ENCODE measurements around the gene RBM38. TPM values are rescaled to one million over a fixed set of nuclear protein-coding genes. Genes with fewer than 3 reads are reported as not detected.
A peak's percentile ranks its signal among the peaks of the same experiment; 100 is the strongest.
"Not testable (repeated sequence)": the region's sequence is repeated elsewhere in the genome, so short reads cannot be mapped to it uniquely, and the experiment has no call there.

RBM38 gene
- 33.3 and 33.4 TPM in 2 replicates for total RNA-seq
- long read RNA-seq, partial matches to known transcripts = 1 of 2 reads
- long read RNA-seq, other reads (novel, unspliced or antisense) = 0 of 2 reads

DNA sequence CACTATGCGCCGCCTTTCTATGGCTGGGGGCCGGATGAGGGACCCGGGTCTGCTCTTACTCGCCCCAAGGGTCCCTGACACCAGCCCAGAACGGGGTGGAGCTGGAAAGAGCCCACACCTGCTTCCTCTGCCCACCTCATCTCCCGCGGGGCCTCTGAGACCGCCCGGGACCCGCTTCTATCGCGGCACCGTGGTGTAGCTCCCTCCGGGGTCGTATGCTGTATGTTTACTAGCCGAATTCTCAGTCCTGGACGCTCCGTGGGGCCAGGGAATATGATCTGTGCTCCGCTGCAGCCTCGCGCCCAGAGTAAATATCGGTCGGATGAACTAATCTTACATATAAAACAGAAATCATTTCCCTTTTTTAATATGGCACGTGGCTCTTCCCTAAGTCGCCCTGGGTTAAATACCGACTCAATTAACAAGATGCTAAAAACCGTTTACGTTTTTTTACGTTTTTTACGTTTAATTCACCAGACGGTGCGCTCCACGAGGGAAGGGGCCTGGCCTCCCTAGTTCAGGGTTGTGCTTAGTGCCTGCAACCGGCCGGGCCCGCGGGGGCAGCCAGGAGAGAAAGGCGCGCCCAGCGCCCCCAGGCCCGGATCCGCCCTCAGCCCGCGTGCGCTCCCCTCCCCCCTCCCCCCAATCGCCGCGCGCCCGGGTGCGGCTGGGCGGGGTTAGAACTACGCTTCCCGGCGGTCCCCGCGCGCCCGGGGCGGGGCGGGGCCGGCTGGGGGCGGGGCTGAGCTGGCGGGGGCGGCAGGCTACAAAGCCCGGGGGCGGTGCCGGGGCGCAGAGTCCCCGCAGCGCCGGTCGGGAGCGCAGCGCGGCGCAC, at the start of gene RBM38:
TSS of gene RBM38 (plus strand) at position 793 of the 835 bp plus-strand sequence. CDS start 186 bp downstream, outside the sequence.
- peaks cover 6% of the 10 kb centered on the region for H3K27me3 Mint-ChIP-seq (ENCODE audit: low read depth)
- peak; percentile 63 for DNase-seq (ENCODE audit: low read depth, low spot score)
- peaks cover 2% of the 10 kb centered on the region for H3K36me3 Mint-ChIP-seq (ENCODE audit: low read depth)
- peak within 1 kb of the TSS; percentile 89 for H3K4me3 Mint-ChIP-seq
- TF ChIP-seq, protein P1, sequence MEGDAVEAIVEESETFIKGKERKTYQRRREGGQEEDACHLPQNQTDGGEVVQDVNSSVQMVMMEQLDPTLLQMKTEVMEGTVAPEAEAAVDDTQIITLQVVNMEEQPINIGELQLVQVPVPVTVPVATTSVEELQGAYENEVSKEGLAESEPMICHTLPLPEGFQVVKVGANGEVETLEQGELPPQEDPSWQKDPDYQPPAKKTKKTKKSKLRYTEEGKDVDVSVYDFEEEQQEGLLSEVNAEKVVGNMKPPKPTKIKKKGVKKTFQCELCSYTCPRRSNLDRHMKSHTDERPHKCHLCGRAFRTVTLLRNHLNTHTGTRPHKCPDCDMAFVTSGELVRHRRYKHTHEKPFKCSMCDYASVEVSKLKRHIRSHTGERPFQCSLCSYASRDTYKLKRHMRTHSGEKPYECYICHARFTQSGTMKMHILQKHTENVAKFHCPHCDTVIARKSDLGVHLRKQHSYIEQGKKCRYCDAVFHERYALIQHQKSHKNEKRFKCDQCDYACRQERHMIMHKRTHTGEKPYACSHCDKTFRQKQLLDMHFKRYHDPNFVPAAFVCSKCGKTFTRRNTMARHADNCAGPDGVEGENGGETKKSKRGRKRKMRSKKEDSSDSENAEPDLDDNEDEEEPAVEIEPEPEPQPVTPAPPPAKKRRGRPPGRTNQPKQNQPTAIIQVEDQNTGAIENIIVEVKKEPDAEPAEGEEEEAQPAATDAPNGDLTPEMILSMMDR (conservative IDR thresholded peaks at IDR 0.05) = no peak
- no peaks in the 10 kb centered on the region for H3K9me3 Mint-ChIP-seq
- H3K27ac Mint-ChIP-seq (ENCODE audit: unreplicated experiment) = peak within 1 kb of the TSS; percentile 67
- H3K4me1 Mint-ChIP-seq = peaks cover 48% of the 10 kb centered on the region

DNA sequence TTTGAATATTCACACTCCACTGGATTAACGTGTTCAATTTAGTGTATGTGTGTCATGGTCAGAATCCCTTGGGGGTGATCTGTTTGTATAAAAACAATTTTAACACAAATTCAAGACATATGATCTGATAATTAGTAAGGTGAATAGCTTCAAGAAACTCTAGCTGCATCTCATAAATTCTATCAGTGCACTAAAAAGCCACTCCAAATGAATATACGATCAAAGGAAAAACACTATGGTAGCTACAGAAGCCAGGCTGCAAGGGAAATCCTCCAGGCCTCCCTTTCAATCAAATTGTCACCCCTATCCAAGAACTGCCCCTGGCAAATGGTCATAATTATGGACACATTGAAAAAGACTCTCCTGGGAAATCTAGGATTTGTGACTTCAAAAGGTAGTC, 49.5 kb upstream of the RBM38 start:
- H3K4me3 Mint-ChIP-seq = no peak overlapping the region
- no peaks in the 10 kb centered on the region for H3K4me1 Mint-ChIP-seq
- peaks cover 4% of the 10 kb centered on the region for H3K27me3 Mint-ChIP-seq (ENCODE audit: low read depth)
- DNase-seq (ENCODE audit: low read depth, low spot score) = no peak
- H3K9me3 Mint-ChIP-seq = no peaks in the 10 kb centered on the region
- H3K27ac Mint-ChIP-seq (ENCODE audit: unreplicated experiment) = no peak overlapping the region
- TF ChIP-seq, protein P1 (conservative IDR thresholded peaks at IDR 0.05) = no peak
- no peaks in the 10 kb centered on the region for H3K36me3 Mint-ChIP-seq (ENCODE audit: low read depth)

DNA sequence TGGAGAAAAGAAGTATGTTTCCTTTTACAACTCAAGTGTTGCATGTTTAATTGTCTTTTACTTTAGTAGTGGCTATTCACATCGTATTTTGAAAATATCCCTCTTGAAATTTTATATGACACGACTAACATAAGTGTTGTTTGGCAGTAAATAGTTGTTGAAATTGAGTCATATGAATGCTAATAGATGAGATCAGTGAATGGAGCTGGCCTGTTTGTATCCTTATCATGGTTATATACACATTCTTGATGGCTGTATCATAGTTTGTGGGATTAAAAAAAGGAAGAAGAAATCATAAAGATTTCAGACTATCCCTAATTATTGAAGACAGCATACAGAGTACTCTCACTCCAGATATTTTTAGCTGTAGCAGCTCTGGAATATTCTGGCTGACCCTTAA, 48.4 kb upstream of the RBM38 start:
- Mint-ChIP-seq H3K36me3 (ENCODE audit: low read depth) (no peaks in the 10 kb centered on the region), H3K27me3 (ENCODE audit: low read depth) (peaks cover 4% of the 10 kb centered on the region), H3K4me1 (no peaks in the 10 kb centered on the region), H3K27ac (ENCODE audit: unreplicated experiment) (no peak overlapping the region), H3K9me3 (no peaks in the 10 kb centered on the region), H3K4me3 (no peak overlapping the region)
- DNase-seq (ENCODE audit: low read depth, low spot score) = no peak
- TF ChIP-seq, protein P1 (conservative IDR thresholded peaks at IDR 0.05) = no peak

DNA sequence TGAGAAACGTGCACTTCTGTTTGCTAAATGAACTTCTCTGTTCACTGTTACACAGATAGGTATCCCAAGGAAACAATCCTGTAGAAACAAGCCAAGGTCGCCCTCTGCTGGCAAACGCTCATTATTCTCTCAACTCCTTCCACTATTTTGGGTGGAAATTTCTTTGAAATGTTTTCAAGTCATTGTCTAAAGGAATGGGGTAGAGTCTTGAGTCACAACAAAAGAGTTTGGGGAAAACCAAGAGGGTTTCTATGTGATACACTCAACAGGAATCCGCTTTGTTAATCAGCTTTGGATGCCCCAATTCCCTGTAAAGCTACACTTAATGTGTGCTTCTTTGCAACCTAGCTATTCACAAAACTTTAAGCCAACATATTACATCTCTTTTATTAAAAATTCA, 44.7 kb upstream of the RBM38 start:
- peak; percentile 87 for DNase-seq (ENCODE audit: low read depth, low spot score)
- peaks cover under 1% of the 10 kb centered on the region for H3K4me1 Mint-ChIP-seq
- no peaks in the 10 kb centered on the region for H3K36me3 Mint-ChIP-seq (ENCODE audit: low read depth)
- H3K4me3 Mint-ChIP-seq = no peak overlapping the region
- peaks cover 4% of the 10 kb centered on the region for H3K27me3 Mint-ChIP-seq (ENCODE audit: low read depth)
- no peak overlapping the region for H3K27ac Mint-ChIP-seq (ENCODE audit: unreplicated experiment)
- TF ChIP-seq, protein P1 (conservative IDR thresholded peaks at IDR 0.05) = peak; percentile 95
- peaks cover 3% of the 10 kb centered on the region for H3K9me3 Mint-ChIP-seq

DNA sequence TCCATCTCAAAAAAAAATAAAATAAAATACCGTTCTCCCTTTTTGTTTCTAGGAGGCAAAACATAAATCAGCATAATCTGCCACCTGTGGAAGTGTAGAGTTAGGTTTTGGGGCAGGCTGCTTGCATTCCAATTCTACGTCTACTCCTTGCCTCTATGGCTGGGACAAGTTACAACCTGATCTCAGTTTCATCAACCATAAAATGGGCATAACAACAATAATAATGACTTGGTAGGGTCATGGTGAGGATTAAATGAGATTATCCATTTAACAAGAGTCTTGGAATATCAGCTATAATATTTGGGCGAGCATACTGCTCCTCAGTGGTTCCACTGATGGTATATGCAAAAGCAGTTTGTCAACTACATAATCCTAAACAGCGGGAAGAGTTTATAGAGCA, 43.8 kb upstream of the RBM38 start:
- H3K4me1 Mint-ChIP-seq = peaks cover 10% of the 10 kb centered on the region
- no peak overlapping the region for H3K27ac Mint-ChIP-seq (ENCODE audit: unreplicated experiment)
- no peak overlapping the region for H3K4me3 Mint-ChIP-seq
- H3K9me3 Mint-ChIP-seq = peaks cover 3% of the 10 kb centered on the region
- no peak for DNase-seq (ENCODE audit: low read depth, low spot score)
- TF ChIP-seq, protein P1 (conservative IDR thresholded peaks at IDR 0.05) = no peak
- peaks cover 4% of the 10 kb centered on the region for H3K27me3 Mint-ChIP-seq (ENCODE audit: low read depth)
- peaks cover 2% of the 10 kb centered on the region for H3K36me3 Mint-ChIP-seq (ENCODE audit: low read depth)

DNA sequence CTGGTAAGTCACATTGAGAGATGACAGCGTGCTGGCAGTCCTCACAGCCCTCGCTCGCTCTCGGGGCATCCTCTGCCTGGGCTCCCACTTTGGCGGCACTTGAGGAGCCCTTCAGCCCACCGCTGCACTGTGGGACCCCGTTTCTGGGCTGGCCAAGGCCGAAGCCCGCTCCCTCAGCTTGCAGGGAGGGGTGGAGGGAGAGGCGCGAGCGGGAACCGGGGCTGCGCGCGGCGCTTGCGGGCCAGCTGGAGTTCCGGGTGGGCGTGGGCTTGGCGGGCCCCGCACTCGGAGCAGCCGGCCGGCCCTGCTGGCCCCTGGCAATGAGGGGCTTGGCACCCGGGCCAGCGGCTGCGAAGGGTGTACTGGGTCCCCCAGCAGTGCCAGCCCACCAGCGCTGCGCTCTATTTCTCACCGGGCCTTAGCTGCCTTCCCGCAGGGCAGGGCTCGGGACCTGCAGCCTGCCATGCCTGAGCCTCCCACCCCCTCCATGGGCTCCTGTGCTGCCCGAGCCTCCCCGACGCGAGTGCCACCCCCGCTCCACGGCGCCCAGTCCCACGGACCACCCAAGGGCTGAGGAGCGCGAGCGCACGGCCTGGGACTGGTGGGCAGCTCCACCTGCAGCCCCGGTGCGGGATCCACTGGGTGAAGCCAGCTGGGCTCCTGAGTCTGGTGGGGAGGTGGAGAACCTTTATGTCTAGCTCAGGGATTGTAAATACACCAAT, 42.8 kb upstream of the RBM38 start:
- H3K36me3 Mint-ChIP-seq (ENCODE audit: low read depth); H3K27ac Mint-ChIP-seq (ENCODE audit: unreplicated experiment); DNase-seq (ENCODE audit: low read depth, low spot score); H3K9me3 Mint-ChIP-seq; H3K27me3 Mint-ChIP-seq (ENCODE audit: low read depth): not testable (repeated sequence)
- Mint-ChIP-seq H3K4me1 (peaks cover 18% of the 10 kb centered on the region), H3K4me3 (peak overlapping the region; percentile 47)

DNA sequence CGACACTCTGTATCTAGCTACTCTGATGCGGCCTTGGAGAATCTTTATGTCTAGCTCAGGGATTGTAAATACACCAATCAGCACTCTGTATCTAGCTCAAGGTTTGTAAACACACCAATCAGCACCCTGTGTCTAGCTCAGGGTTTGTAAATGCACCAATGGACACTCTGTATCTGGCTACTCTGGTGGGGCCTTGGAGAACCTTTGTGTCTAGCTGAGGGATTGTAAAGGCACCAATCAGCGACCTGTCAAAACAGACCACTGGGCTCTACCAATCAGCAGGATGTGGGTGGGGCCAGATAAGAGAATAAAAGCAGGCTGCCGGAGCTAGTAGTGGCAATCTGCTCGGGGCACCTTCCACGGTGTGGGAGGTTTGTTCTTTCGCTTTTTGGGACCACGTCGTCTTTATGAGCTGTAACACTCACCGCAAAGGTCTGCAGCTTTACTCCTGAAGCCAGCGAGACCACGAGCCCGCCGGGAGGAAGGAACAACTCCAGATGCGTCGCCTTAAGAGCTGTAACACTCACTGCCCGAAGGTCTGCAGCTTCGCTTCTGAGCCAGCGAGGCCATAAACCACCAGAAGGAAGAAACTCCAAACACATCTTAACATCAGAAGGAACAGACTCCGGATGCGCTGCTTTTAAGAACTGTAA, 42.1 kb upstream of the RBM38 start:
- peaks cover 20% of the 10 kb centered on the region for H3K4me1 Mint-ChIP-seq
- not testable (repeated sequence) for H3K9me3 Mint-ChIP-seq; DNase-seq (ENCODE audit: low read depth, low spot score); H3K27ac Mint-ChIP-seq (ENCODE audit: unreplicated experiment); H3K27me3 Mint-ChIP-seq (ENCODE audit: low read depth); H3K36me3 Mint-ChIP-seq (ENCODE audit: low read depth)
- H3K4me3 Mint-ChIP-seq = peak overlapping the region; percentile 70
